ENCODE measurements around the gene NRXN3.

DNA sequence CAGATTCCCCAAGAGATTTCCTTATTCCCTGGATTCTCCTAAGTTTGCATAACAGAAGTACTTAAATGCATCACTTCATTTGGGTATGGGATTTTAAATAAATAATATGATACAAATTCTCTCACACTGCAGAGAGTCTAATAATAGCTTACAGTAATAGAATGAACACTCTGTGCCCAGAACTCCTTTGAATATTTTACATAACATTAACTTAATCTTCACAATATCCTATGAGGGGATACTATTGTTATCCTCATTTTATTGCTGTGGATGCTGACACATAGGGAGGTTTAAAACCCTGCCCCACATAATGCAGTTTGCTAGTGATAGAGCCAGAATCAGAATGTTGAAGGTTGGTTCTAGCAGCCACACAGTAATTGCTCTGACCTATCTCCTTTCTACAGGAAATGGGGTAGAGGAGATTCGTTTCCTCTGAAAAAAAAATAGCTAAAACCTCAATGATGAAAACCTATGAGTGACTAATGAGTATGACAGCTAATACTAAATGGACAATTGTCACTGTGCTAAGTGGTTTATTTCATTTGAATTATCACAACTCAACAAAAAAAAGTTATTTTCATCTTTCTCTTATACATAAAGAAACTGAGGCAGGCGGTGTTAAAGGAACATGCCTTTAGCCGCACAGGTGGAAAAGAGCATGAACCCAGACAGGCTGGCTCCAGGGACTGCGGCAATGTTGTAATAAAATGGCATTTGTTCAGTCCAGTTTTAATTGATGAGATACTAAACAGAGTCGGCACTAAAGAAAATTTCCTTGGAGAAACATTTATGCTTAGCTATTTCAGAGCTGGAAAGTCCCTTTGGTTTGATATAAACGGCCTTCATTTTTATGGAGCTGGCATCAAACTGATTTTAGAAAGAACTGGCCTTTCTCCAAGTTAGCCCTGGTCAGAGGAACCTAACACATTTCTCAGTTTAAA is 880.9 kb downstream of the NRXN3 start:
- TF ChIP-seq, protein P1, sequence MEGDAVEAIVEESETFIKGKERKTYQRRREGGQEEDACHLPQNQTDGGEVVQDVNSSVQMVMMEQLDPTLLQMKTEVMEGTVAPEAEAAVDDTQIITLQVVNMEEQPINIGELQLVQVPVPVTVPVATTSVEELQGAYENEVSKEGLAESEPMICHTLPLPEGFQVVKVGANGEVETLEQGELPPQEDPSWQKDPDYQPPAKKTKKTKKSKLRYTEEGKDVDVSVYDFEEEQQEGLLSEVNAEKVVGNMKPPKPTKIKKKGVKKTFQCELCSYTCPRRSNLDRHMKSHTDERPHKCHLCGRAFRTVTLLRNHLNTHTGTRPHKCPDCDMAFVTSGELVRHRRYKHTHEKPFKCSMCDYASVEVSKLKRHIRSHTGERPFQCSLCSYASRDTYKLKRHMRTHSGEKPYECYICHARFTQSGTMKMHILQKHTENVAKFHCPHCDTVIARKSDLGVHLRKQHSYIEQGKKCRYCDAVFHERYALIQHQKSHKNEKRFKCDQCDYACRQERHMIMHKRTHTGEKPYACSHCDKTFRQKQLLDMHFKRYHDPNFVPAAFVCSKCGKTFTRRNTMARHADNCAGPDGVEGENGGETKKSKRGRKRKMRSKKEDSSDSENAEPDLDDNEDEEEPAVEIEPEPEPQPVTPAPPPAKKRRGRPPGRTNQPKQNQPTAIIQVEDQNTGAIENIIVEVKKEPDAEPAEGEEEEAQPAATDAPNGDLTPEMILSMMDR (conservative IDR thresholded peaks at IDR 0.05; ENCODE audit: low read depth, low read length), result no peak
- TF ChIP-seq EZH2 (IDR thresholded peaks at IDR 0.05; ENCODE audit: low read length, unreplicated experiment), result no peak
